RKO (cell line): ENCODE results near the gene GPR17.

Source experiments
- DNase-seq: peaks from one replicate; pipeline ENCODE4 v3.0.0-alpha.2; 2016; ENCODE audit warnings: low spot score

The GPR17 gene

GRCh38 chr2:127654838-127655175 lies 8.9 kb downstream of the GPR17 start:
- DNase-seq: no peak

GRCh38 chr2:127655209-127656073 lies 9.5 kb downstream of the GPR17 start:
- no peak for DNase-seq

- no peak for DNase-seq
Measured at GRCh38 chr2:127656569-127657231, 10.7 kb downstream of the GPR17 start.

- DNase-seq: no peak
Measured at GRCh38 chr2:127657232-127657595, 11.3 kb downstream of the GPR17 start.

- no peak for DNase-seq
Measured at GRCh38 chr2:127658146-127658545, 12.2 kb downstream of the GPR17 start.

- no peak for DNase-seq
Measured at GRCh38 chr2:127658641-127659407, 12.9 kb downstream of the GPR17 start.

- DNase-seq: no peak
Measured at GRCh38 chr2:127659408-127660290, 13.7 kb downstream of the GPR17 start.

GRCh38 chr2:127660291-127660578 lies 14.3 kb downstream of the GPR17 start:
- no peak for DNase-seq

- no peak for DNase-seq
Measured at GRCh38 chr2:127661072-127661649, 15.2 kb downstream of the GPR17 start.

GRCh38 chr2:127661949-127662510 lies 16.1 kb downstream of the GPR17 start:
- no peak for DNase-seq

- no peak for DNase-seq
Measured at GRCh38 chr2:127662937-127663565, 17.1 kb downstream of the GPR17 start.

- DNase-seq: no peak
Measured at GRCh38 chr2:127663566-127664064, 17.7 kb downstream of the GPR17 start.

GRCh38 chr2:127664065-127664894 lies 18.3 kb downstream of the GPR17 start:
- DNase-seq: no peak

GRCh38 chr2:127664895-127665225 lies 18.9 kb downstream of the GPR17 start:
- DNase-seq: no peak

GRCh38 chr2:127665267-127665893 lies 19.4 kb downstream of the GPR17 start:
- no peak for DNase-seq

GRCh38 chr2:127669056-127669455 lies 23.1 kb downstream of the GPR17 start:
- DNase-seq: no peak

GRCh38 chr2:127670055-127670956 lies 24.4 kb downstream of the GPR17 start:
- DNase-seq: no peak

- no peak for DNase-seq
Measured at GRCh38 chr2:127670957-127671290, 25.0 kb downstream of the GPR17 start.
